ENCODE data around the gene PRDX1.

PRDX1 gene

GRCh38 chr1:45507195-45507594 is 14.5 kb downstream of the PRDX1 start:
- Histone ChIP-seq H3K27ac (ENCODE audit: low read depth in 2 of 2, low read length in 2 of 2) (no peak overlapping the region), H3K9ac (ENCODE audit: low read depth in 1 of 2, low read length in 2 of 2) (no peak overlapping the region), H3K27me3 (ENCODE audit: control insufficient read depth in 2 of 2, insufficient read depth in 2 of 2, low read length in 2 of 2) (no peaks in the 10 kb centered on the region), H3K36me3 (ENCODE audit: control insufficient read depth in 2 of 2, insufficient read depth in 2 of 2, low read length in 2 of 2) (peaks cover 32 to 34% of the 10 kb centered on the region in 2 donors), H3K4me1 (ENCODE audit: control insufficient read depth in 2 of 2, insufficient read depth in 2 of 2, low read length in 2 of 2) (no peaks in the 10 kb centered on the region), H3K9me3 (ENCODE audit: control insufficient read depth in 2 of 2, low read length in 2 of 2) (no peaks in the 10 kb centered on the region), H3K4me3 (ENCODE audit: low read length in 2 of 2) (no peak overlapping the region)

GRCh38 chr1:45503462-45504360 is 18.0 kb downstream of the PRDX1 start:
- no peaks in the 10 kb centered on the region for H3K9me3 ChIP-seq (ENCODE audit: control insufficient read depth in 2 of 2, low read length in 2 of 2)
- no peak overlapping the region for H3K27ac ChIP-seq (ENCODE audit: low read depth in 2 of 2, low read length in 2 of 2)
- H3K27me3 ChIP-seq (ENCODE audit: control insufficient read depth in 2 of 2, insufficient read depth in 2 of 2, low read length in 2 of 2): no peaks in the 10 kb centered on the region
- H3K4me1 ChIP-seq (ENCODE audit: control insufficient read depth in 2 of 2, insufficient read depth in 2 of 2, low read length in 2 of 2): peaks cover 13 to 19% of the 10 kb centered on the region in 2 donors
- no peak overlapping the region for H3K9ac ChIP-seq (ENCODE audit: low read depth in 1 of 2, low read length in 2 of 2)
- H3K36me3 ChIP-seq (ENCODE audit: control insufficient read depth in 2 of 2, insufficient read depth in 2 of 2, low read length in 2 of 2): peaks cover 4 to 8% of the 10 kb centered on the region in 2 donors
- H3K4me3 ChIP-seq (ENCODE audit: low read length in 2 of 2): no peak overlapping the region

- Histone ChIP-seq H3K9ac (ENCODE audit: low read depth in 1 of 2, low read length in 2 of 2) (no peak overlapping the region), H3K9me3 (ENCODE audit: control insufficient read depth in 2 of 2, low read length in 2 of 2) (no peaks in the 10 kb centered on the region), H3K4me3 (ENCODE audit: low read length in 2 of 2) (peak overlapping the region in 1 of 2 donors; percentile 82), H3K4me1 (ENCODE audit: control insufficient read depth in 2 of 2, insufficient read depth in 2 of 2, low read length in 2 of 2) (peaks cover 13 to 19% of the 10 kb centered on the region in 2 donors), H3K27ac (ENCODE audit: low read depth in 2 of 2, low read length in 2 of 2) (no peak overlapping the region), H3K27me3 (ENCODE audit: control insufficient read depth in 2 of 2, insufficient read depth in 2 of 2, low read length in 2 of 2) (no peaks in the 10 kb centered on the region), H3K36me3 (ENCODE audit: control insufficient read depth in 2 of 2, insufficient read depth in 2 of 2, low read length in 2 of 2) (no peaks in the 10 kb centered on the region)
Measured at GRCh38 chr1:45501505-45501859, 20.2 kb downstream of the PRDX1 start.

GRCh38 chr1:45499415-45499769 is 22.3 kb downstream of the PRDX1 start:
- peak overlapping the region; percentile 81 to 83 for H3K9ac ChIP-seq (ENCODE audit: low read depth in 1 of 2, low read length in 2 of 2)
- peak overlapping the region; percentile 82 to 100 for H3K4me3 ChIP-seq (ENCODE audit: low read length in 2 of 2)
- H3K27ac ChIP-seq (ENCODE audit: low read depth in 2 of 2, low read length in 2 of 2): peak overlapping the region in 1 of 2 donors; percentile 32
- no peaks in the 10 kb centered on the region for H3K9me3 ChIP-seq (ENCODE audit: control insufficient read depth in 2 of 2, low read length in 2 of 2)
- no peaks in the 10 kb centered on the region for H3K27me3 ChIP-seq (ENCODE audit: control insufficient read depth in 2 of 2, insufficient read depth in 2 of 2, low read length in 2 of 2)
- no peaks in the 10 kb centered on the region for H3K36me3 ChIP-seq (ENCODE audit: control insufficient read depth in 2 of 2, insufficient read depth in 2 of 2, low read length in 2 of 2)
- peaks cover 13 to 19% of the 10 kb centered on the region in 2 donors for H3K4me1 ChIP-seq (ENCODE audit: control insufficient read depth in 2 of 2, insufficient read depth in 2 of 2, low read length in 2 of 2)

- Histone ChIP-seq H3K36me3 (ENCODE audit: control insufficient read depth in 2 of 2, insufficient read depth in 2 of 2, low read length in 2 of 2) (no peaks in the 10 kb centered on the region), H3K27ac (ENCODE audit: low read depth in 2 of 2, low read length in 2 of 2) (no peak overlapping the region), H3K9me3 (ENCODE audit: control insufficient read depth in 2 of 2, low read length in 2 of 2) (no peaks in the 10 kb centered on the region), H3K4me3 (ENCODE audit: low read length in 2 of 2) (no peak overlapping the region), H3K4me1 (ENCODE audit: control insufficient read depth in 2 of 2, insufficient read depth in 2 of 2, low read length in 2 of 2) (peaks cover 13 to 19% of the 10 kb centered on the region in 2 donors), H3K27me3 (ENCODE audit: control insufficient read depth in 2 of 2, insufficient read depth in 2 of 2, low read length in 2 of 2) (no peaks in the 10 kb centered on the region), H3K9ac (ENCODE audit: low read depth in 1 of 2, low read length in 2 of 2) (no peak overlapping the region)
Measured at GRCh38 chr1:45498279-45498678, 23.4 kb downstream of the PRDX1 start.

- Histone ChIP-seq H3K36me3 (ENCODE audit: control insufficient read depth in 2 of 2, insufficient read depth in 2 of 2, low read length in 2 of 2) (no peaks in the 10 kb centered on the region), H3K4me1 (ENCODE audit: control insufficient read depth in 2 of 2, insufficient read depth in 2 of 2, low read length in 2 of 2) (peaks cover 11 to 12% of the 10 kb centered on the region in 2 donors), H3K9ac (ENCODE audit: low read depth in 1 of 2, low read length in 2 of 2) (no peak overlapping the region), H3K27me3 (ENCODE audit: control insufficient read depth in 2 of 2, insufficient read depth in 2 of 2, low read length in 2 of 2) (no peaks in the 10 kb centered on the region), H3K9me3 (ENCODE audit: control insufficient read depth in 2 of 2, low read length in 2 of 2) (no peaks in the 10 kb centered on the region), H3K4me3 (ENCODE audit: low read length in 2 of 2) (no peak overlapping the region), H3K27ac (ENCODE audit: low read depth in 2 of 2, low read length in 2 of 2) (no peak overlapping the region)
Measured at GRCh38 chr1:45493116-45493697, 28.5 kb downstream of the PRDX1 start.

DNA sequence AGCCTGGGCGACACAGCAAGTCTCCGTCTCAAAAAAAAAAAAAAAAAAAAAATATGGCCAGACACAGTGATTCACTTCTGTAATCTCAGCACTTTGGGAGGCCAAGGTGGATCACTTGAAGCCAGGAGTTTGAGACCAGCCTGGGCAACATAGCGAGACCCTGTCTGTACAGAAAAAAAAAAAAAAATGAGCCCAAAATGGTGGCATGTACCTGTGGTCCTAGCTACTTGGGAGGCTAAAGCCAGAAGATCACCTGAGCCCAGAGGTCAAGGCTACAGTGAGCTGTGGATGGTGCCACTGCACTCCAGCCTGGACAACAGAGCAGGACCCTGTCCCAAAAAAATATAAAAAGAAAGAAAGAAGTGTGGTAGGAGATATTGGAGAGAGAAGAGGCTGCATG is 29.0 kb downstream of the PRDX1 start:
- Histone ChIP-seq H3K27ac (ENCODE audit: low read depth in 2 of 2, low read length in 2 of 2) (no peak overlapping the region), H3K9ac (ENCODE audit: low read depth in 1 of 2, low read length in 2 of 2) (no peak overlapping the region), H3K27me3 (ENCODE audit: control insufficient read depth in 2 of 2, insufficient read depth in 2 of 2, low read length in 2 of 2) (no peaks in the 10 kb centered on the region)

GRCh38 chr1:45491487-45492260 is 30.0 kb downstream of the PRDX1 start:
- Histone ChIP-seq H3K36me3 (ENCODE audit: control insufficient read depth in 2 of 2, insufficient read depth in 2 of 2, low read length in 2 of 2) (no peaks in the 10 kb centered on the region), H3K4me3 (ENCODE audit: low read length in 2 of 2) (peak overlapping the region; percentile 88 to 95), H3K27me3 (ENCODE audit: control insufficient read depth in 2 of 2, insufficient read depth in 2 of 2, low read length in 2 of 2) (no peaks in the 10 kb centered on the region), H3K9ac (ENCODE audit: low read depth in 1 of 2, low read length in 2 of 2) (no peak overlapping the region), H3K9me3 (ENCODE audit: control insufficient read depth in 2 of 2, low read length in 2 of 2) (no peaks in the 10 kb centered on the region), H3K4me1 (ENCODE audit: control insufficient read depth in 2 of 2, insufficient read depth in 2 of 2, low read length in 2 of 2) (peaks cover 11 to 16% of the 10 kb centered on the region in 2 donors), H3K27ac (ENCODE audit: low read depth in 2 of 2, low read length in 2 of 2) (peak overlapping the region in 1 of 2 donors; percentile 41)

More for the DNA sequence above, 29.0 kb downstream of the PRDX1 start:
- H3K4me3 ChIP-seq (ENCODE audit: low read length in 2 of 2): no peak overlapping the region
- H3K36me3 ChIP-seq (ENCODE audit: control insufficient read depth in 2 of 2, insufficient read depth in 2 of 2, low read length in 2 of 2): no peaks in the 10 kb centered on the region
- peaks cover 11 to 12% of the 10 kb centered on the region in 2 donors for H3K4me1 ChIP-seq (ENCODE audit: control insufficient read depth in 2 of 2, insufficient read depth in 2 of 2, low read length in 2 of 2)
- H3K9me3 ChIP-seq (ENCODE audit: control insufficient read depth in 2 of 2, low read length in 2 of 2): no peaks in the 10 kb centered on the region

DNA sequence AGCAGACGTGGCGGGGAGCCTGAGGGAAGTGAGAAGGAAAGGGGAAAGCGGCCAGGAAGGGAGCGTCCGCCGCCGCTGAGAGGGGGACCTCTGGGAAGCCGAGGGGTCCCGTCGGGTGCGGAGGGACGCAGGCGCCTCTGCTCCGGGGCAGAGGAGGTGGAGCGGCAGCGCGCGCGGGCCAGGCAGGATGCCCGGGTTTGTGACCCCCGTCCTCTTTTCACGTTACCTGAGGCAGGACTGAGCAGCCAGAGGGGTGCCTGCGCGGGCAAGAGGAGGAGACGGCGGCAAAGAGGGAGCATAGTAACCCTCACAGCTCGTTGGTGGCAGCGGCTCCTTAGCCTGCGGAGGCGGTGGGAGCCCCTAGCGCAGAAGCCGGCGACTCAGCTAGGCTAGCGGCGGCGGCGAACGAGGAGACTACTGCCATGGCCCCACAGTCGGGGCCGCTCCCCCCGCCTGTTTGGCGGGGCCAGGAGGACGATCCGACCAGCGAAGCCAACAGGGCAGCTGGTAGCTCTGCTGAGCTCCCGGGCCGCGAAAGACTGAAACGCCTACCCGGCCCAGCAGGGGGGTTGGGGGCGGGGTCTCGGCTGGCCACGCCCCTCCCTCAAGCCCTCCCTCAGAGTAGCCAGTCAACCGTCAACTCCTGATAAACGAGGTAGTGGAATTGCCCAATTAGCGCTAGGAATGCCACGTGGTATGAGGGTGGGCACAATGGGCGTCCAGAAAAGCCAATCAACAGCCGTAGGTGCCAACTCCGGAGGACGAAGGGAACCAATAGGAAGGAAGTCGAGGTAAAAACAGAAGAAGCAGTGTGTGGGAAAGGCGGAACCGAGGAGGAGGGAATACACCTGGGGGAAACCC is 30.8 kb downstream of the PRDX1 start, which contains the start of gene TESK2:
TESK2 (minus strand) TSS at position 538 of the 861 bp plus-strand sequence. CDS start 33,378 bp downstream, outside the sequence.
- H3K4me1 ChIP-seq (ENCODE audit: control insufficient read depth in 2 of 2, insufficient read depth in 2 of 2, low read length in 2 of 2): peaks cover 11 to 16% of the 10 kb centered on the region in 2 donors
- peak within 1 kb of the TSS; percentile 83 to 84 for H3K27ac ChIP-seq (ENCODE audit: low read depth in 2 of 2, low read length in 2 of 2)

More for the DNA sequence above, 30.8 kb downstream of the PRDX1 start, which contains the start of gene TESK2:
- peak within 1 kb of the TSS; percentile 79 to 98 for H3K9ac ChIP-seq (ENCODE audit: low read depth in 1 of 2, low read length in 2 of 2)
- no peaks in the 10 kb centered on the region for H3K9me3 ChIP-seq (ENCODE audit: control insufficient read depth in 2 of 2, low read length in 2 of 2)
- no peaks in the 10 kb centered on the region for H3K36me3 ChIP-seq (ENCODE audit: control insufficient read depth in 2 of 2, insufficient read depth in 2 of 2, low read length in 2 of 2)
- H3K4me3 ChIP-seq (ENCODE audit: low read length in 2 of 2): peak within 1 kb of the TSS; percentile 88 to 95
- H3K27me3 ChIP-seq (ENCODE audit: control insufficient read depth in 2 of 2, insufficient read depth in 2 of 2, low read length in 2 of 2): no peaks in the 10 kb centered on the region

All from mucosa of rectum (tissue), 2 donors.